Measurements from ENCODE around the gene MMP24OS. TPM values are rescaled to one million over a fixed set of nuclear protein-coding genes. Genes with fewer than 3 reads are reported as not detected.
A peak's percentile ranks its signal among the peaks of the same experiment; 100 is the strongest.

Gene MMP24OS
- total RNA-seq, 1 donor from 2014 or later: 34.0 TPM

DNA sequence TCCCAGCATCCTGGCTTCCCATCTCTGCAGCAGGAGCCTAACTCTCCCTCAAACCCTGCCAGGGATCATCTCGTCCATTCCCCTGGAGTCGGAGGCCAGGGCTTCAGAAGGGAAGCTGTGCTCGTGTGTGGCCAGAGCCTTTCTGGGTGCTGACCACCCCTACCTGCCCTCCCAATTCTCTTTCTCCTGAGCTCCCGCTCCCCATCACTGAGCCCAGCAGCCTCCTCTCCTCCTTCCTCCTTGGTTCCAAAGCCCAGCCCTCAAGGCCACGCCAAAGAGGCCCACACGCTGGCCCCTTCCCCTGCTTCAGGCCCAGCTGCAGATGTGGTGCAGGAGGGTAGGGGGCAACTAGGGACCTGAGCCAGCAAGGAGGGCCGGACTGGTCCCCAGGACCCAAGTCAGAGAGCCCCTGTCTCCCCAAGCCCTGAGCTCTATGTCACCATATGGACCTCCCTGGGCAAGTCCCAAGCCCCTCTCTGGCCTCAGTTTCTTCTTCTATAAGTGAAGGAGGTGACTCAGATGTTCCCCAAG is 13.0 kb upstream of the MMP24OS start:
- Mint-ChIP-seq H3K9me3 (no peaks in the 10 kb centered on the region), H3K4me1 (peaks cover 2% of the 10 kb centered on the region), H3K27ac (ENCODE audit: unreplicated experiment) (no peak overlapping the region), H3K36me3 (ENCODE audit: low read depth) (no peaks in the 10 kb centered on the region), H3K4me3 (no peak overlapping the region), H3K27me3 (ENCODE audit: low read depth) (peaks cover 6% of the 10 kb centered on the region)
- TF ChIP-seq, protein P1, sequence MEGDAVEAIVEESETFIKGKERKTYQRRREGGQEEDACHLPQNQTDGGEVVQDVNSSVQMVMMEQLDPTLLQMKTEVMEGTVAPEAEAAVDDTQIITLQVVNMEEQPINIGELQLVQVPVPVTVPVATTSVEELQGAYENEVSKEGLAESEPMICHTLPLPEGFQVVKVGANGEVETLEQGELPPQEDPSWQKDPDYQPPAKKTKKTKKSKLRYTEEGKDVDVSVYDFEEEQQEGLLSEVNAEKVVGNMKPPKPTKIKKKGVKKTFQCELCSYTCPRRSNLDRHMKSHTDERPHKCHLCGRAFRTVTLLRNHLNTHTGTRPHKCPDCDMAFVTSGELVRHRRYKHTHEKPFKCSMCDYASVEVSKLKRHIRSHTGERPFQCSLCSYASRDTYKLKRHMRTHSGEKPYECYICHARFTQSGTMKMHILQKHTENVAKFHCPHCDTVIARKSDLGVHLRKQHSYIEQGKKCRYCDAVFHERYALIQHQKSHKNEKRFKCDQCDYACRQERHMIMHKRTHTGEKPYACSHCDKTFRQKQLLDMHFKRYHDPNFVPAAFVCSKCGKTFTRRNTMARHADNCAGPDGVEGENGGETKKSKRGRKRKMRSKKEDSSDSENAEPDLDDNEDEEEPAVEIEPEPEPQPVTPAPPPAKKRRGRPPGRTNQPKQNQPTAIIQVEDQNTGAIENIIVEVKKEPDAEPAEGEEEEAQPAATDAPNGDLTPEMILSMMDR (conservative IDR thresholded peaks at IDR 0.05): no peak
- no peak for DNase-seq (ENCODE audit: low read depth, low spot score)

DNA sequence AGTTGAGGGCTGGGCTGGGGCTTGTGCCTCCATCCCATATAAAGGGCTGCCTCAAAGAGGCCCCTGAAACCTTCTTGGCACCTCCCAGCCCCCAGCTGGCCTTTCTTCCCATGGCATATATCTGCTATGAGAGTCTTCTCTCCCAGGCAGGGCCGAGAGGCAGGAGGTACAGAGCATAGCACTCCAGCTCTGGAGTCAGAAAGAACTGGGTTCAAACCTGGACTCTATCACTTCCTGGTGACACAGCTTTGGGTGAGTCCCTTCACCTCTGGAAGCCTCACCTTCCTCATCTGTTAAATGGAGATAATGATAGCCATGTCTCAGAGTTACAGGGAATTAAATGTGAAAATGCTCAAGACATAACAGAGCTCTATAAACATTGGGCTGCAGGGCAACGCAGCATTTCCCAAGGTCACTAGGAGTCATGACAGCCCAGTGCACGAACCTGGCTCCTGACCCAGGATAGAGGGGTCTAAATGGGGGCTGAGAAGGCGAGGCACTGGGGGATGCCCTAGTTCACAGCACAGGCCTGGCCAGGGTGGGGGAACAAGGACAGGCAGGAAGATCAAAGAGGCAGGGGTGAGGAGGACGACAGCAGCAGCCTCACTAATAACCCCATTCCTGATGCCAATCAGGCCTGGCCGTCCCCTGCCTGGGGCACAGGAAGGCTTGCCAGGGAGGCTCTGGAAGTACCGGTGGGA is 12.4 kb upstream of the MMP24OS start:
- Mint-ChIP-seq H3K27me3 (ENCODE audit: low read depth) (peaks cover 2% of the 10 kb centered on the region), H3K4me1 (peaks cover 8% of the 10 kb centered on the region), H3K36me3 (ENCODE audit: low read depth) (no peaks in the 10 kb centered on the region), H3K27ac (ENCODE audit: unreplicated experiment) (no peak overlapping the region), H3K9me3 (no peaks in the 10 kb centered on the region), H3K4me3 (peak overlapping the region; percentile 59)
- DNase-seq (ENCODE audit: low read depth, low spot score): no peak
- TF ChIP-seq, protein P1 (conservative IDR thresholded peaks at IDR 0.05): no peak

DNA sequence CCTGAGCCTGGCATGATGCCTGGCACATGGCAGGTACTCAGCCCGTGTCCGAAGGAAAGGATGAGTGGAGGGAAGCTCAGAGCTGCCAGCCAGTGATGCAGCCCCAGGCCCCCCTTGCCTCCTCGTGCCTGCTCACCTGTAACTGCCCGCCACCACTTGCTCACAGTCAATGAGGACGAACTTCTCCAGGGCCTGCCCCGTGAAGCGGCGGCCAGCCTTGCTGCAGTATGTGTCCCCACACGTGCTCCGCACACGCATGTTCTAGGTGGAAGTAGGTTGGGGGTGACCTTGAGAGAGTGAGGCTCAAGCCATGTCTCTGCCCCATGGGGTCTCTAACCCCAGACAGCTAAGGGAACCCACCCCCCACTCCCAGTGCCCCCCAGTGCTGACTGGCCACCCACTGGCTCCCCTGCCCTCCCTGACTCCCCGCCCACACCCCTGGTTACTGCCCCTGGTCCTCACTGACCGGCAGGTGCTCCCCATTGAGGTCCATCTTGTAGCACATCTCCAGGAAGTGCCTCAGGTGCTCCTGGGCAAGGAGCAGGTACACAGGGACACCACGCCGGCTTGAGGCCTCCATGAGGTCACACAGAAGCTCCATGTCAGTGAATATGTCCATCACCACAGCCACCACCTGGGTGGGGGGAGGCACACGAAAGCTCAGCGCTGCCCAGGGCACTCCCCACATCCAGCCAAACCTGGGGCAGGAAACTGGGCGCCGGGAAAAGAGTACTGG is 10.6 kb upstream of the MMP24OS start:
- H3K4me1 Mint-ChIP-seq: peaks cover 20% of the 10 kb centered on the region
- TF ChIP-seq, protein P1 (conservative IDR thresholded peaks at IDR 0.05): no peak
- H3K4me3 Mint-ChIP-seq: no peak overlapping the region
- no peaks in the 10 kb centered on the region for H3K27me3 Mint-ChIP-seq (ENCODE audit: low read depth)
- H3K9me3 Mint-ChIP-seq: no peaks in the 10 kb centered on the region
- H3K36me3 Mint-ChIP-seq (ENCODE audit: low read depth): no peaks in the 10 kb centered on the region
- H3K27ac Mint-ChIP-seq (ENCODE audit: unreplicated experiment): no peak overlapping the region
- DNase-seq (ENCODE audit: low read depth, low spot score): no peak

DNA sequence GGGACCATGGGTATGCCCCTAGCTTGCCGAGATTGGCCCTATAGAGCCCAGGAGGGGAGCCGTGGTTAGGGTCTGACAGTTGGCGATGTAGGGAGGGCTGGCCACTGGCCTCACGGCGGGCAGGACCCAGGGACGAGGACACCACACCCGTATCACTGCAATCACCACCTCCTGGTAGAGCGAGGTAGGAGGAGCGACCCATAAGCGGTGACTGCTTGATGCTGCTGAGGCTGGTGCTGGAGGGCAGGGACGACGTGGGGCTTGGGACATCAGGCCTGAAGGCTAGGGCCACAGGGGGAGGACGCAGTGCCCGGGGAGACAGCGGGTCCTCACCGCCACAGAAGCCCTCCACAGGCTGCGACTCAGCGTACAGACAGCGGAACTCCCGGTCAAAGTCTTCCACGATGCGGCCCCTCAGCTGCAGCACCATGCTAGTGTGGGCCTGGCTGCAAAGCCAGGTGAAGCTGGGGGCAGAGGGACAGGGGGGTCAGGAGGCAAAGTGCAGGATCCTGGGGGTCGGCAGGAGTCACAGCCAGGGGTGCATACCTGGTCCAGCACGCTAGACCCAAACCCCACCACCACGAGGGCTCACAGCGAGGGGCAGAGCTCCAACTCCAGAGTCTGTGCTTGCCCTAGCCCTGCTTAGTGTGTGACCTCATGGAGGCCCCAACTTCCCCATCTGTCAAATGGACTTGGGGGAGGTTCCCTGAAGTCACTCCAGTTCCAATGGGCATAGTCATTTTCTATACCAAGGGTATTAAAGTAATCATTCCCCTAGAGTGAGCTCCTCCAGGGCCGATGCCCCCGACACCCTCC is 9.8 kb upstream of the MMP24OS start:
- no peak overlapping the region for H3K27ac Mint-ChIP-seq (ENCODE audit: unreplicated experiment)
- H3K9me3 Mint-ChIP-seq: no peaks in the 10 kb centered on the region
- no peaks in the 10 kb centered on the region for H3K27me3 Mint-ChIP-seq (ENCODE audit: low read depth)
- H3K4me1 Mint-ChIP-seq: peaks cover 24% of the 10 kb centered on the region
- H3K4me3 Mint-ChIP-seq: peak overlapping the region; percentile 34
- H3K36me3 Mint-ChIP-seq (ENCODE audit: low read depth): no peaks in the 10 kb centered on the region
- TF ChIP-seq, protein P1 (conservative IDR thresholded peaks at IDR 0.05): no peak
- DNase-seq (ENCODE audit: low read depth, low spot score): no peak

DNA sequence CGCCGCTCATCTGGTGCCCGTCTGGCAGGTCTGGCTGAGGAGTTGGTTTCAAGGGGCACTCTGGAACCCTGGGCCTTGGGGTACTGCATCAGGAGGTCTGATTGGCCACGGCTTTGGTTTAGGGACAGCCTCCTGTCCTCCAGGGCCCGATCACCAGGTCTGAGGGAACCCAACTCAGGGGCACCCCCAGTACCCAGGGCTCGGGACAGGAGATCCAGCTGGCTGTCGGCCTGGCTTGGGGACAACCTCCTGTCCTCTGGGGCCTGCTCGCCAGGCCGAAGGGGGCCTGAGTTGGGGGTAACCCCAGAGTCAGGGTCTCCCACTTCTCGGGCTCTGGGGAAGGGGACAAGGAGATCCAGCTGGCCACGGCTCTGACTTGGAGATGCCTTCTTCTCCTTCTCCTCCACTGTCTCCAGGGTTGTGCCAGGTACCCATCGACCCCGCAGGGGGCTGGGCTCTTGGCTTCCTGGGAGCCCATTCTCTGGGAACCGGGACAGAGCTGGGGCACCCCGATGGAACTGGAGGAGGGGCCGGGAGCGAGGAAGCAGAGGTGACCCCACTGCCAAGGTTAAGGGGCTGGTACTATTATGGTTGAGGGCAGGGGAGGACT is 9.1 kb upstream of the MMP24OS start:
- DNase-seq (ENCODE audit: low read depth, low spot score): no peak
- Mint-ChIP-seq H3K4me3 (peak overlapping the region; percentile 34), H3K27ac (ENCODE audit: unreplicated experiment) (no peak overlapping the region), H3K36me3 (ENCODE audit: low read depth) (peaks cover 3% of the 10 kb centered on the region), H3K4me1 (peaks cover 28% of the 10 kb centered on the region), H3K27me3 (ENCODE audit: low read depth) (no peaks in the 10 kb centered on the region), H3K9me3 (no peaks in the 10 kb centered on the region)
- TF ChIP-seq, protein P1 (conservative IDR thresholded peaks at IDR 0.05): no peak

All from neural crest cell (in vitro differentiated cells).